ENCODE results near the gene GXYLT2.

The GXYLT2 gene

GRCh38 chr3:72887705-72888545 lies at the start of gene GXYLT2:
GXYLT2 (plus strand) TSS chr3:72888046; CDS start chr3:72888234, 188 bp downstream.
- DNase-seq (ENCODE audit: low read depth) = peak; percentile 35

GRCh38 chr3:72839057-72839456 lies 48.8 kb upstream of the GXYLT2 start:
- no peak for DNase-seq (ENCODE audit: low read depth)

GRCh38 chr3:72844436-72844993 lies 43.3 kb upstream of the GXYLT2 start:
- DNase-seq (ENCODE audit: low read depth) = no peak

GRCh38 chr3:72846166-72846565 lies 41.7 kb upstream of the GXYLT2 start:
- no peak for DNase-seq (ENCODE audit: low read depth)

- DNase-seq (ENCODE audit: low read depth) = no peak
Measured at GRCh38 chr3:72847282-72847681, 40.6 kb upstream of the GXYLT2 start.

- peak; percentile 93 for DNase-seq (ENCODE audit: low read depth)
Measured at GRCh38 chr3:72847751-72848702, 39.8 kb upstream of the GXYLT2 start, which contains the start of gene SHQ1. SHQ1 (minus strand) TSS chr3:72848445; CDS start chr3:72848340, 105 bp downstream.

GRCh38 chr3:72848703-72849081 lies 39.2 kb upstream of the GXYLT2 start:
- no peak for DNase-seq (ENCODE audit: low read depth)

- DNase-seq (ENCODE audit: low read depth) = no peak
Measured at GRCh38 chr3:72855001-72855400, 32.8 kb upstream of the GXYLT2 start.

GRCh38 chr3:72860053-72860452 lies 27.8 kb upstream of the GXYLT2 start:
- no peak for DNase-seq (ENCODE audit: low read depth)

- DNase-seq (ENCODE audit: low read depth) = no peak
Measured at GRCh38 chr3:72860846-72861245, 27.0 kb upstream of the GXYLT2 start.

GRCh38 chr3:72862314-72863090 lies 25.3 kb upstream of the GXYLT2 start:
- no peak for DNase-seq (ENCODE audit: low read depth)

GRCh38 chr3:72872183-72872582 lies 15.7 kb upstream of the GXYLT2 start:
- no peak for DNase-seq (ENCODE audit: low read depth)

GRCh38 chr3:72887343-72887704 lies 522 bp upstream of the GXYLT2 start:
- DNase-seq (ENCODE audit: low read depth) = no peak

- no peak for DNase-seq (ENCODE audit: low read depth)
Measured at GRCh38 chr3:72888546-72889309, 882 bp downstream of the GXYLT2 start.

- no peak for DNase-seq (ENCODE audit: low read depth)
Measured at GRCh38 chr3:72889310-72890165, 1.7 kb downstream of the GXYLT2 start.

- DNase-seq (ENCODE audit: low read depth) = no peak
Measured at GRCh38 chr3:72890166-72890925, 2.5 kb downstream of the GXYLT2 start.

GRCh38 chr3:72891053-72891855 lies 3.4 kb downstream of the GXYLT2 start:
- DNase-seq (ENCODE audit: low read depth) = no peak

GRCh38 chr3:72892081-72892775 lies 4.4 kb downstream of the GXYLT2 start:
- no peak for DNase-seq (ENCODE audit: low read depth)
